Raji (cell line): ENCODE measurements around the gene SPATS2L.

Experiments used
- POLR2A ChIP-seq: IDR thresholded peaks from 2 replicates; pipeline ENCODE4 v1.6.1; 2011; ENCODE audit warnings: low read depth, low read length, control low read depth; ENCODE audit not compliant: insufficient read depth

The SPATS2L gene

DNA sequence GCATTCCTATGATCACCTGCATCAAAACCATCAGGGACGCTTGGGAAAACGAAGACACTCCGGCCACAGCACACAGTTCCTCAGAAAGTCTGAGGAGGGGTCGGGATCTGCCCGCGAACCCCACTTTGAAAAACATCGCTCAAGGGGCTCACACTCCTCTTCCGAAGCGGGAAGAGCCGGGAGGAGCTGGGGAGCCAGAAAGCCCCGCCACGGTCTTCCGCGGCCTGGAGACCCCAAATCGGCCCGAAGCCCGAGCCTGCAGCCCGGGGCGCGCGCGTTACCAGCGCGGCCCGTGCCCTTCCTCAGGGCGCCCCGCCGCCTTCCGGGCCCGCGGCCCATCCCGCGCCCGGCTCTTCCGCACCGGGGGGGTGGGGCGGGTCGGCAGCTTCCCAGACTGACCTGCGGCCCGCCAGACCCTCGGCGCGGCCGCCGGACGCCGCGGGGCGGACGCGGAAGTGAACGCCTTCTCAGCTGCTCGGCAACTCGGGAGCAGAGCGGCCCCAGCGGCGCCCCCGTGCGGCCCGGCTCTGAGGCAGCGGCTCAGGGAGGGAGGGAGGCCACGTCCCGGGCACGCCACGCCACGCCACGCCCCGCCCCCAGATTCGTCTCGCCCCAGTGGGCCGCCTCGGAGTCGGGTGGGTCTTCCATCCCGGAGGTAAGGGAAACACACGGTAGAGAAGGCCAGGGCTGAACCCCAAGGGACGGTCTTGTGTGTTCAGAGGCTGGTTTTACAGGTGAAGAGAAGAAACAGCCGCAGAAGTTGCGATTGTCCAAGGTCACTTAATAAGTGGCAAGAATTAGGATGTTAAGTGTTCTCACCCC is 203.3 kb downstream of the SPATS2L start, which contains the start of gene KCTD18:
KCTD18 (minus strand) TSS at position 457 of the 822 bp plus-strand sequence. CDS start 3,052 bp downstream, outside the sequence.
- TF ChIP-seq POLR2A, result peak; percentile 70

DNA sequence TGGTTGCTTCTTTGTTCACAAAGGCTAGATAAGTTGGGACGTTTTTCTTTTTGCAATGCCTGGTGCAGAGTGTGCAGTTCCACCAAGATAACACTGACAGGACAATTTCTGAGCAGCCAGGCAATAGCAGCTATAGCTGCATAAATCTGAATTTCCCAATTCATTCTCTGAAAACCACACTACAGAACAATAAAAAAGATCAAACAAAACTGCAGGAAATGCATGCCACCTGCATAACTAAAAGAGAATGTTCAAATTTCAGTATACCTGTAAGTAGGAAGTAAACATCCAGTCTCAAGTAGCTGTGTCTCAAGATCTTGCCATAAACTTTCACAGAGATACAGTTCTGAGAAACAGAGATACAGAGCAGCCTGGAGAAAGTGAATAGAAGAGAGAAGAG is 208.7 kb downstream of the SPATS2L start:
- TF ChIP-seq POLR2A, result no peak

DNA sequence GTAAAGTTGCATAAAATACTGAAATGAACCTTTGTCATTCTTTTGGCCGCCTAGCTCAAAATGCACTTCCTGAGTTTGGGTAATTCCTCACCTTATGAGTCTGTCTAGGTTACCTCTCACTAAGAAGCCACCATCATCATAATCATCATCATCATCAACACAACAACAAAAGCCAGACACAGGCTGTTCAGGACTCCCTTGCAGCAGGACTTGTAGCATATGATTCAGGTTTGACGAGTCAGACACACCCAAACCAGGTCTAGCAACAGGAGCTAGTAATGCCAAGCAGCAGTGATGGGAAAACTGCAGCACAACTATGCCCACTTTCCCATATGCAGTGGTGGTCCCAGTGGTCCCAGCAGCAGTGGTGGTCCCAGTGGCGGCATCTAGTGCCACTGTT is 216.7 kb downstream of the SPATS2L start:
- no peak for TF ChIP-seq POLR2A

DNA sequence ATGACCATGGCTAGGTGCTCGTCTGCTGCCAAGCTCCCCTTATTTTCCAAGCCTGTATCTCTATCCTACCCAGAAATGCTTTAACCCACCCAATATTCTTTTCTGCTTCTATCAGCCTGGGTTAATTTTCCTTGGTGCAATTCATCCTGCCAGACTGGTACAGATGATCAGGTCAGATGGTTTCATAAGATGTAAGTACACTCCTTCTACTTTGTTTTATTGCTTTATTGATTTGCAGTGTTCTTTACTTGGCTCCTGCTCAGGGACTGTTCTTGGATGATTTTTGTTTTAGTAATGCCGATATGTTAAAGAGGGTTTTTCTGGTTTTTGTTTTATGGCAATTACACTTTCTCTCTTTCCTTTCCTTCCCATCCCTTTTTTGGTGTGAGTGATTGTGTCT is 217.1 kb downstream of the SPATS2L start:
- no peak for TF ChIP-seq POLR2A

DNA sequence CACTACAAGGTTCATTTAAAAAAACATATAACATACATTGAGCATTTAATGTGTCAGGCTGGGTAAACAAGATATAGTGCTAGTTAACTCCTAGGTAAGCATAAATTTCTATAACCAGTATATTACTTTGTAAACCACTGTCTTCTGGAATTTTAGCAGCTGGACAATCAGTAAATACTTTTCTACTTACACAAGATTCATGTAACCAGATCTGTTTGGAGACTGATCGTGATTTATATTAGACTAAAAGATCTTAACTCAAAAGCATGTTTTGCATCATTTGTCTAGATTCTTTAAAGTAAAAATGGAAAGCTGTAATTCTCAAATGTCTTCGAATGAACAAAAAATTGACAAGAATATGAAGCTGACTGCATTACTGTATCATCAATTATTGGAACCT is 218.6 kb downstream of the SPATS2L start:
- TF ChIP-seq POLR2A, result no peak

DNA sequence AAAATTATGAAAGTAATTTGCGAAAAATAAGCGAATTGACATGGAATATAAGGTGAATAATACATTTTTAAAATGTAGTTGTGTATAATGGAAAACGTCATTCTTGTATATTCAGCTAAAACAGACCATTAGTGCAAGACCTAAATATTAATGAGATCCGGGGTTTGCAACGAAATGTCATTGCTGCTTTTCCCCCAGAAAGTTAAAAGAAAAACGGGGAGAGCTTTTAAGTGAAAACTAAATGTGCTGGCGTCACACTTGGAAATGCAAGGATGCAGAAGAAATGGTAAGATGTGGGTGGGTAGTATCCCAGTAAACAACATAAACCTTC is 219.0 kb downstream of the SPATS2L start:
- TF ChIP-seq POLR2A, result no peak

DNA sequence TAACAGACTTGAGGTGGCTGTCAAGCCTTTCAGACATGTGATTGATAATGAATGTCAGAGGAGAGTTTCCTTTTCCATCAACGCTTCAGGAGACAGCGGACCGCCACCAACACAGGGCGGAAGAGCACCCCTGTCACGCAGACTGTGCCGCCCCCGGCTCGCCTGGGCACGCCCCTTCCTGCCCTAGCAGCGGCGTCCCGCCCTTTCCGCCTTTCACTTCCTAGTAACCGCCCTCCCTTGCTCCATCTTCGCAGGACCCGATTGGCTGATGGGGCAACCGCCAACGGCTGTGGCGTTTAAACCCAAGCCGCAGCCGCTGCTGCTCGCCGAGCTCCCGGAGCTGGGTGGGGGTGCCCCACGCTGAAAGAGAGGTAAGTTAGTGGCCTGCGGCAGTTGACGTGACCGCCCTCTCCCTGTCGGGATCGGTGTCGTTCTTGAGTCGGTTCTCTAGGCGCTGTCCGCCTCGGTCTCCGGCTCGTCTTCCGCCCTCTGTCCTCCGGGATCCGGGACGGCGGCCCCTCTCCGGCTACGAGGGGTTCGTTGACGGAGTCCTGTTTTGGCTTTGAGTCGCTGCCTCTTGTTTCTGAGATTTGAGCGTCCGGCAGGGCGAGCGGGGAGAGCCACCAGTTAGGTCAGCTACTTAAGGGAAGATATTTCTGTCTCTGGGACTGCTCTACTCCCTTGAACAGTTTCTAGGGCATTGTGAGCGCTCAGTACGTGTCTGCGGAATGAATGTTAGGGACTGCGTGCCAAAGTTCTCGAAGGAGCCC is 219.6 kb downstream of the SPATS2L start, which contains the start of gene SGO2:
SGO2 (plus strand) TSS at position 326 of the 770 bp plus-strand sequence. CDS start 6,769 bp downstream, outside the sequence.
- TF ChIP-seq POLR2A, result peak; percentile 95

DNA sequence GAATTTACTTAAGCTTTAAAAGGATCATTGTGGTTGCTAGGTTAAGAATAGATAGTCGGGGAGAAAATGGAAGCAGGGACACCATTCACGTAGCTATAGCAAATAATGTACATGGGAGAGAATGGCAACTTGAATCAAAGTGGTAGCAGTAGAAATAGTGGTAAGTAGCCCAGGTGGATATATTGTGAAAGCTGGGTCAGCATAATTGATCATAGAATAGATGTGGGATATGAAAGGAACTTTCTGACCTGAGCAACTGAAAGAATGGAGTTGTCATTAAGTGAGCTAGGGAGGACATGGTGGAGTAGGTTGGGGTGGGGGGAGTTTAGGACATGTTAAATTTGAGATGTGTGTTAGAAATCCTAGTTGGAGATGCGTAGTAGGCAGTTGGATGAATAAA is 221.7 kb downstream of the SPATS2L start:
- TF ChIP-seq POLR2A, result no peak
